GM18499 (cell line): ENCODE results near the gene ANK2.

Source experiments
- ATAC-seq: cut with Tn5 transposase; IDR thresholded peaks from one replicate; pipeline ENCODE4 v1.9.1; 2021; ENCODE audit warnings: moderate number of reproducible peaks; ENCODE audit not compliant: insufficient read depth, unreplicated experiment

Gene ANK2

GRCh38 chr4:113270520-113271319 is 221.3 kb downstream of the ANK2 start:
- no peak for ATAC-seq

DNA sequence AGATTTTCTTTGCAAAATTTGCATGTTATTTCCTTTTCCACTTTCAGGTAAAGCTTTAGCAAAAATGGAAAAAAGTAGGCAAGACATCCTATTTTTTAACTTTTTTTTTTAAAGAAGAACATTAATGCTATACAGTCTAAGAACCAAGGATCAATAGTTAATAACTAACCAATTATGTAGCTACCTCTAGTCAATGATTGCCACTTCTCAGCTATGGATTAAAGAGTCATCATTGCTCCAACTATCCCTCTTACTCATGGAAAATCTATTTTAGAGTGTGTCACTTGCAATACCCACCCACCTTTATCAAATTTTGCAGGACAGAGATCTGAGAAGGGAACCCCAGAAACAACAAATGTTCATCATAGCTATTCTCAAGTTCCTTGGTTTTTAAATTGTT is 223.1 kb downstream of the ANK2 start:
- ATAC-seq: no peak

DNA sequence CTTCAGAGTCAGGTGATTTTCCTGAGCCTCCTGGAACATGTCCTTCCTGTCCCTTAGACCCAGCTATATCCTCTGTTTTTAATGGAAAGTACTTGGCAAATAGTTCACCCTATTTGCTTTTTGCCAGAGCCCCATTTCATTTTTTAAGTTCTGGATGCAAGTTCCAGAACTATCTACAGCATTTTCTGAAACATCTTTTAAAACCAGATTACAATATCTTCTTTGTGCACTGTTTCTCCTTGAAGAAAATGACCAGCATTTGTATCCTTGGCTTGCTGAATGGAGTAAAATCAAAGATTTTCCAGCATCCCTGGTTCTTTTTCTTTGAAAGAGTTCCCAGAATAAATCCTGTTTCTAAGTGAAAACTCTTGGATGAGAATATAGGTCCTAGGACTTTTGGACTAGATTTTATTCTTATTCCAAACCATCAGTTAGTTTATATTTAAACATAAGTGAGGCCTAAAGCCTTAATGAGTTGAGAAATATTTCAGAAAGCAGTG is 224.3 kb downstream of the ANK2 start:
- ATAC-seq: no peak

DNA sequence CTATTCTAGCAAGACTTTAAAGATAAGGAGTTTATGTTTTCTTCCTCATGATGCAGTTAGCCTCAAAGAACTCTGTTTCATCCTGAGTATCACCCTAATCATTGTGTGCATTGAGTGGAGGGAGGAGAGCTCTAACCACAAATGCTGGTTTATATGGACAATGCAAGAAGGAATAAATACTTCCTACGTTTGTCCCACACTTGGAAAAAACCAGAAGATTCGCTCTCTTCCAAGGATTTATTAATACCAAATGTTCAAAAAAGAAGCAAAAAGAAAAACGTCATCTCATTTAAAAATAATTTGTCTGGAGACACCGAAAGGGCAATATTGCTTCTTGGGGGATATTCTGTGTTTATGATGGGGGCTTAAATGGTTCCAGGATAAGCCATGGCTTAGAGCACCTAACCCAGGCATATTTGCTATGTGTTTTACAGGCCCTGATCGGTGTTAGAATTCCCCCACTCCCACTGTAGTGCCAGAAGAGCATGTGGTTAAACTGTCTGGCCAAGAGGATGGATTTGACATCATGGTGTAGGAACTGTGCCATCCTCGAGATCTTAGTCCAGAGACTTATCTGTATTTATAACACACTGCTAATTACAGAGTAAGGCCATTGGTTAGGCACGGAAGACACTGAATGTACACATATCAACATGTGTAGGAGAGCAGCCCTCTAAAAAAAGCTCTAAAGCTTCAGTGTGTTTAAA is 227.2 kb downstream of the ANK2 start:
- ATAC-seq: no peak

GRCh38 chr4:113278324-113278934 is 229.0 kb downstream of the ANK2 start:
- ATAC-seq: peak; percentile 96

DNA sequence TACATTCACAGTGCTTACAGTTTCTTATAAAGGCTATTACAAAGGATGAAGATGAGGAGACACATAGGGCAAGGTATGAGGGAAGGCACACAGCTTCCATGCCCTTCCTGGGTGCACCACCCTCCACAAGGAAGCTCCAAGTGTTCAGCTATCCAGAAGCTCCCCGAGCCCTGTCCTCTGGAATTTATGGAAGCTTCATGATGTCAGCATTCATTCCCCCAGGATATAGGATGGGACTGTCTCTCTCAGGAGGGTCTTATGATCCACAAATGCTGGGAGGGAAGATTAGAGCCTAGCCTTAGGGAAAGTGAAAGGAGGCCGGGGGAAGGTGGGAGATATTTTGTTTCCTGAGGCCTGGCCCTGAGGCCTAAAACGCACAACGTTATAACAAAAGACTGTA is 236.0 kb downstream of the ANK2 start:
- no peak for ATAC-seq

- ATAC-seq: no peak
Measured at GRCh38 chr4:113288257-113288656, 238.8 kb downstream of the ANK2 start.

- no peak for ATAC-seq
Measured at GRCh38 chr4:113288696-113289095, 239.2 kb downstream of the ANK2 start.

DNA sequence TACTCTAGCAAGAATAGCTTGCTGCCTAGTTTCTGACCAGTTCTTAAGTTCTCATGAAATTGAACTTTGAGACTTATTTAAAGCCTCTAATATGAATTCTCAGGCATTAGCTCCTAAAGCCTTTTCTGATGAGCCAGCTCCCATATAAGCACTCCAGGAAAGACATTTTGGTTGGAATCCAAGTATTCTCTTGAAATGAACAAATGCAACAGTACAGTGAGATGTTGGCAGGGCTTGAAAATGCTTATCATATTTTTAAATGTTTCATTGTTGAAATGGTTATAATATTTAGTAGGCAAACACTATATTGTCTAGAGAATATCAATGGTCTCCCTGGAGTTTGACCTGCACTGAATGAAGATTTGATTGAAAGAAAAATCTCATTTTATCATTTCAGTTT is 240.3 kb downstream of the ANK2 start:
- ATAC-seq: no peak

DNA sequence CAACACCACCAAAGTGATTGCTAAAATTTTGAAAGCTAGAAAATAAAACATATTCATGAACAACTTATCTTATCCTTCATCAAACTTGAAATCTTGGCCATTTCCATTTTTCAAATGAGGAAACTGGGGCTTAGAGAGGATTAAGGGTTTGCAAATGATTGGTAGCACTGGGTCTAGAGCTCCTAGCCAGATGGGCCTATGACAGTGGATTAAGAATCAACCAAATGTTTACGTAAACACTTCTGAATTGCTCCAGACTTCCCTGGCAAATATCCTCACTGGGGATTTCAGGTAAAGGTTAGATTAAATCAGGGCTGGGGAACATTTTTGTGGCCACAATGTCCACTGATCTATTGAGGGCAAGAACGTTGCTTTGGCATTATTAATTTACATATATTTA is 241.2 kb downstream of the ANK2 start:
- ATAC-seq: no peak

GRCh38 chr4:113292371-113293042 is 243.1 kb downstream of the ANK2 start:
- no peak for ATAC-seq

DNA sequence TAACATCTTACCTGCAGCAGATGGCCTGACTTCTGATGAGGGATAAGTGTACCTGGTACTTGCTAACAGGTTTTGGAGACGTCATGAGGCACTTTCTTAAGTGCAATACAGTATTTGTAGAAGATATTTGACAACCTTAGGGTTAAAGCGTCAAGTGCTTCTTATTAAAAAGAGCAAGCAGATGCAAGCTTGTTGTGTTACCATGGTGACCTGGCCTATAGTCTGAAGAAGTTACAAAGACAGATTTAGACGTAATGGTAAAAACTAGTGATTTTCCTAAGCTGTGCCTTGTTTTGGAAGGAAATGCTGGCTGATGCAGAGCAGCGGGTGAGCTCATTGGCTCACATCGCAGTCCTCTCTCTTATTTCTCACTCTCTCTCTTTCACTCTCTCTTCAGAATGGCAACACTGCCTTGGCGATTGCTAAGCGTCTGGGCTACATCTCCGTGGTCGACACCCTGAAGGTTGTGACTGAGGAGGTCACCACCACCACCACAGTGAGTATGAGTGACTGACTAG is 243.6 kb downstream of the ANK2 start:
- no peak for ATAC-seq

DNA sequence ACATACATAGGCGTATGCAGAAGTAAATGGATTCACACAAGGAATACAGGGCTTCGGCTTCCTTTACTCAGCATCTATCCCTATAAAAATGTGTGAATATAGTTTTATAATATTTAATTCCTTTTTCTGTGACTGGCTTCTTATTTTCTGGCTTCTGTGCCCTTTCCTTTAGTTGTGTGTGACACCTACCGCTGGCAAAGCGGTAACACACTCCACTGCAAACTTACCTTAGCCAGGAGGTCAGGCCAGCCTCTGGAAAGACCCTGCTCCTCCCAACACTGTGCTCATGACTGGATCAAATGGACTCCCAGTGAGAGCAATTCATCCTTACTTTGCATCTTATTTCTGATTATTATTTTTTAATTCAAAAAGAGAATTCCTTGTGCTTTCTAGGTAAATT is 244.2 kb downstream of the ANK2 start:
- no peak for ATAC-seq

DNA sequence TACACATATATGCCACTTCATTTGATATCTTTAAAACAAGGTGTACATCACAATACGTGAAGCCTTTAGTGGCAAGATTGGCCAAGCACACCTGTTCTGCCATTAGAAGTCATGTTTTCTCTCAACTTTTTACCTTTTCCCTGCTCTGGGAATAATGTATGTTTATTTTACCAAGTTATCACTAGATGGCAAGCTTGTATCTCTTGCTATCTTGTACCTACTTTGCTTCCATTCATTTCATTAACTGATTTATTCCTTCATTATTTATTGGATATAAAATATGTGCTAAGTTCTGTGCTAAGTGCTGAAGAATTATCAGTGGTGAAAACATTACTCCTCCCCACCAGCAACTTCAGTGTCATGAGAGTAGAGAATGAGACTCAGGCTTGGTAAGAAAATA is 245.5 kb downstream of the ANK2 start:
- ATAC-seq: no peak

GRCh38 chr4:113300471-113300928 is 251.0 kb downstream of the ANK2 start:
- ATAC-seq: no peak

DNA sequence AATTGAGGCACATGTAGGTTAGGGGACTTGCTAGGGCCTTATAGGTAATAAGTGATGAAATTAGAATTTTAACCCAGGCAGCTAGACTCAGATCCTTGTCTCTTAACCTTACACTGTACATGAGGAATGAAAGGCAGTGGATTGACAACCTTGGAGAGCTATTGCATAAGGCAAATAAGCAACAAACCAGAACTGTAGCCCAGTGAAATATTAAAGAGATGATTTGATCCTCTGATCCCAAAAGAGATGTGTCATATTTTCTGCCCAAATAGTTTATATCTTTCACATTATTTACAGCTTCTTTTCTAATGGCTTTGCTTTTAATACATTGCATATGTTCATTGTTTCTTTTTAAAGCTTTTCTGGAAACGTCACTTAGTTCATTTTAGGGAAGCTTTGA is 252.6 kb downstream of the ANK2 start:
- no peak for ATAC-seq

DNA sequence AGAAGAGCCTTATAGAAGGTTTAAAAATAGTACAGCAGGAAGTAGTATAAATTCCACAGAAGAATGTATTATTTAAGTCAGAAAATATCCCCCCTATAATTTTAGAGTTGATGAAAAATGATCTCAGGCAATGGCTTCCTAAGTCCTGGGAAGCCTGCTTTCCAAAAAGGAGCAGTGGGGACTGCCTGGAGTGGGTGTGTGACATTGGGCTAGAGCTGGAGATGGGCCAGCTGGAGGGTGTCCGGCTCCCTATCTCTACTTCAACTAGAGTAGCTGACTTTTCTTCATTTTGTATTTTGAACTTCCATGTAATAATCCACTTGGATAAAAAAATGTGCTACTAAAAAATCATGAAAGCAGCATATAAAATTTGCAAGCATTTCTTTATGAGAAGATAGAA is 253.9 kb downstream of the ANK2 start:
- ATAC-seq: no peak

GRCh38 chr4:113311047-113311446 is 261.6 kb downstream of the ANK2 start:
- ATAC-seq: no peak

- no peak for ATAC-seq
Measured at GRCh38 chr4:113312529-113312928, 263.1 kb downstream of the ANK2 start.

GRCh38 chr4:113314426-113314825 is 265.0 kb downstream of the ANK2 start:
- ATAC-seq: no peak
